Measurements from ENCODE around the gene FKBP3. TPM values are rescaled to one million over a fixed set of nuclear protein-coding genes. Genes with fewer than 3 reads are reported as not detected.
"Not testable (repeated sequence)": the region's sequence is repeated elsewhere in the genome, so short reads cannot be mapped to it uniquely, and the experiment has no call there.

The FKBP3 gene
- total RNA-seq, 4 donors from 2014 or later: 3.7 to 47.8 (median 27.7) TPM

DNA sequence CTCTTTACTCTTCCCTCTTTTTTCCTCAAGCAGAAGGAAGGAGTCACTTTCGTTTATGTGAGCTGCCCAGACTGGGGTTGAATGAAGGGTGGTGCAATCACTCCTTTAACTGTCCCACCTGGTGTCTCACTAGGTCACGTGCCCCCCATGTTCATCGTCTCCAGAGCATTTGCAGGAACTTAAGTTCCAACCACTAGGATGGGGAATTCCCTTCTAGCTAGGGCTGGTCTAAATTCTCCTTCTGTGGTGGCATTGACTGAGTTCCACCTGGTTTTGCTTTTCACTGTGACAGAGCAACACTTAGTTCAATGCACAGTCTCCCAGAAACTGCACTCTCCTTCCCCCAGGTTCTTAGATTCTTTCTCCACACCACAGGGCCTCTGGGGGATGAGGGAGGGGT, 10.9 kb upstream of the FKBP3 start:
- Histone ChIP-seq H3K27me3 (no peaks in the 10 kb centered on the region), H3K4me3 (no peak overlapping the region), H3K27ac (no peak overlapping the region), H3K9me3 (no peaks in the 10 kb centered on the region), H3K36me3 (no peaks in the 10 kb centered on the region), H3K4me1 (no peaks in the 10 kb centered on the region)
- no peak for DNase-seq
- in situ Hi-C loops (cut with MboI; ENCODE audit: low pct_ligation_motif_present in 1 of 4, low pct_unique_long_range_greater_than_20kb in 1 of 4, low sequenced_read_pairs in 3 of 4) (loop anchor here in 1 of 4 donors (10.0 kb wide), 1 partner anchor 120 kb away; no protein-coding TSS in a partner anchor), intact Hi-C loops (cut with DNase I; ENCODE audit: low total_unique reads) (no loop called here)
- TF ChIP-seq POLR2A (IDR thresholded peaks at IDR 0.05) (no peak), POLR2AphosphoS5 (IDR thresholded peaks at IDR 0.05) (no peak), EP300 (IDR thresholded peaks at IDR 0.05; ENCODE audit: low read depth) (no peak)
- TF ChIP-seq, protein P1, sequence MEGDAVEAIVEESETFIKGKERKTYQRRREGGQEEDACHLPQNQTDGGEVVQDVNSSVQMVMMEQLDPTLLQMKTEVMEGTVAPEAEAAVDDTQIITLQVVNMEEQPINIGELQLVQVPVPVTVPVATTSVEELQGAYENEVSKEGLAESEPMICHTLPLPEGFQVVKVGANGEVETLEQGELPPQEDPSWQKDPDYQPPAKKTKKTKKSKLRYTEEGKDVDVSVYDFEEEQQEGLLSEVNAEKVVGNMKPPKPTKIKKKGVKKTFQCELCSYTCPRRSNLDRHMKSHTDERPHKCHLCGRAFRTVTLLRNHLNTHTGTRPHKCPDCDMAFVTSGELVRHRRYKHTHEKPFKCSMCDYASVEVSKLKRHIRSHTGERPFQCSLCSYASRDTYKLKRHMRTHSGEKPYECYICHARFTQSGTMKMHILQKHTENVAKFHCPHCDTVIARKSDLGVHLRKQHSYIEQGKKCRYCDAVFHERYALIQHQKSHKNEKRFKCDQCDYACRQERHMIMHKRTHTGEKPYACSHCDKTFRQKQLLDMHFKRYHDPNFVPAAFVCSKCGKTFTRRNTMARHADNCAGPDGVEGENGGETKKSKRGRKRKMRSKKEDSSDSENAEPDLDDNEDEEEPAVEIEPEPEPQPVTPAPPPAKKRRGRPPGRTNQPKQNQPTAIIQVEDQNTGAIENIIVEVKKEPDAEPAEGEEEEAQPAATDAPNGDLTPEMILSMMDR (IDR thresholded peaks at IDR 0.05): no peak
- 85 to 90% methylated on average over 2 to 3 of the region's 3 CpGs for WGBS, 2 donors (ENCODE audit: low coverage in 1 of 2)

DNA sequence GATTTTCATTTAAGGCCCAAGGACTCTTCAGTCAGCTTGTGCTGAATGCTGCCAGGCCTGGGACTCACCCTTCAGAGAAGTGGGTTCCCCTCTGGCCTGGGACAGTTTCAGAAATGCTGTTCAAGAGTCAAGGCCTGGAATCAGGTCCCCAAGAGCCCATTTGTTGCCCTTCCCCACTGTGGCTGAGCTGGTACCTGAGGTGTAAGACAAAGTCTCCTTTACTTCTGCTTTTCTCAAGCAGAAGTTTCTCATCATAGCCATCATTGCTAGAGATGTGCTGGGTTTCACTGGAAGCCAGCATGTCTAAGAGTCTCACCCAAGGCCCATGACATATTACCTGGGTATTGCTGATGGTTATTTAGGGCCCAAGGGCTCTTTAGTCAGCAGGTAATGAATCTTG, 10.4 kb upstream of the FKBP3 start:
- in situ Hi-C loops (cut with MboI; ENCODE audit: low pct_ligation_motif_present in 1 of 4, low pct_unique_long_range_greater_than_20kb in 1 of 4, low sequenced_read_pairs in 3 of 4): loop anchor here in 1 of 4 donors (10.0 kb wide), 1 partner anchor 120 kb away; no protein-coding TSS in a partner anchor
- no peak for DNase-seq

DNA sequence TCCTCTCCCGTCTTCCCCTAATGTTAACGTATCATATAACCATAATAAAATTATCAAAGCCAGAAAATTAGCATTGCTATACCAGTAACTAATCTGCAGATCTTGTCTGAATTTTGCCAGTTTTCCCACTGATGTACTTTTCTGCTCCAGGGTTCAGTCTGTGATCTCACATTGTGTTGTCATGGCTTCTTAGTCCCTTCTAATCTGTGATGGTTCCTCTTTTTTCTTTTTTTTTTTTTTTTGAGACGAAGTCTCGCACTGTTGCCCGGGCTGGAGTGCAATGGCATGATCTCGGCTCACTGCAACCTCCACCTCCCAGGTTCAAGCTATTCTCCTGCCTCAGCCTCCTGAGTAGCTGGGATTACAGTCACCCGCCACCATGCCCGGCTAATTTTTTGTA, 7.8 kb upstream of the FKBP3 start:
- H3K27ac ChIP-seq; H3K4me1 ChIP-seq; DNase-seq; H3K36me3 ChIP-seq; intact Hi-C loops (cut with DNase I; ENCODE audit: low total_unique reads); H3K9me3 ChIP-seq; H3K4me3 ChIP-seq; H3K27me3 ChIP-seq: not testable (repeated sequence)
- in situ Hi-C loops (cut with MboI; ENCODE audit: low pct_ligation_motif_present in 1 of 4, low pct_unique_long_range_greater_than_20kb in 1 of 4, low sequenced_read_pairs in 3 of 4): loop anchor here in 1 of 4 donors (10.0 kb wide), 1 partner anchor 123 kb away; no protein-coding TSS in a partner anchor
- 86% methylated on average over 8 of the region's 8 CpGs for WGBS, 2 donors (ENCODE audit: low coverage in 1 of 2)

More for the DNA sequence above, 10.4 kb upstream of the FKBP3 start:
- Histone ChIP-seq H3K4me1 (no peaks in the 10 kb centered on the region), H3K27ac (no peak overlapping the region), H3K36me3 (no peaks in the 10 kb centered on the region), H3K27me3 (no peaks in the 10 kb centered on the region), H3K9me3 (no peaks in the 10 kb centered on the region), H3K4me3 (no peak overlapping the region)
- TF ChIP-seq POLR2A (IDR thresholded peaks at IDR 0.05) (no peak), POLR2AphosphoS5 (IDR thresholded peaks at IDR 0.05) (no peak), EP300 (IDR thresholded peaks at IDR 0.05; ENCODE audit: low read depth) (no peak)
- TF ChIP-seq, protein P1 (IDR thresholded peaks at IDR 0.05): no peak
- intact Hi-C loops (cut with DNase I; ENCODE audit: low total_unique reads): no loop called here

DNA sequence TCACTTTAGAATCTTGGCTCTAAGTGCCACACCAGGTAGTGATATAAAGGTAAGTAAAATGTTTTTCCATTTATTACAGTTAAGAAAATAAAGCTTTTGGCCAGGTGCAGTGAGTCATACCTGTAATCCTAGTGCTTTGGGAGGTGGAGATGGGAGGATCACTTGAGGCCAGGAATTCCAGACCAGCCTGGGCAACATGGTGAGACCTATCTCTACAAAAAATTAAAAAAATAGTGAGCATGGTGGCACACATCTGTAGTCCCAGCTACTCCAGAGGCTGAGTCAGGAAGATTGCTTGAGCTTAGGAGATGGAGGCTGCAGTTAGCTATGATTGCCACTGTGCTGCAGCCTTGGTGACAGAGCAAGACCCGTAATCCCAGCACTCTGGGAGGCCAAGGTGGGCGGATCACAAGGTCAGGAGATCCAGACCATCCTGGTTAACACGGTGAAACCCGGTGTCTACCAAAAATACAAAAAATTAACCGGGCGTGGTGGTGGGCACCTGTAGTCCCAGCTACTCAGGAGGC, 6.4 kb upstream of the FKBP3 start:
- Histone ChIP-seq H3K4me1 (peaks cover 6 to 17% (median 16%) of the 10 kb centered on the region in 4 donors), H3K4me3 (no peak overlapping the region), H3K27ac (no peak overlapping the region), H3K27me3 (no peaks in the 10 kb centered on the region), H3K9me3 (no peaks in the 10 kb centered on the region), H3K36me3 (no peaks in the 10 kb centered on the region)
- intact Hi-C loops (cut with DNase I; ENCODE audit: low total_unique reads): no loop called here
- WGBS, 2 donors (ENCODE audit: low coverage in 1 of 2): 97 to 100% methylated on average over 1 to 6 of the region's 6 CpGs
- in situ Hi-C loops (cut with MboI; ENCODE audit: low pct_ligation_motif_present in 1 of 4, low pct_unique_long_range_greater_than_20kb in 1 of 4, low sequenced_read_pairs in 3 of 4): loop anchor here in 1 of 4 donors (10.0 kb wide), 1 partner anchor 124 kb away; no protein-coding TSS in a partner anchor
- TF ChIP-seq EP300 (IDR thresholded peaks at IDR 0.05; ENCODE audit: low read depth) (no peak), POLR2A (IDR thresholded peaks at IDR 0.05) (no peak), POLR2AphosphoS5 (IDR thresholded peaks at IDR 0.05) (no peak)
- TF ChIP-seq, protein P1 (IDR thresholded peaks at IDR 0.05): no peak
- DNase-seq: no peak
